A549 (cell line): ENCODE results near the gene TRIM59. TPM values are rescaled to one million over a fixed set of nuclear protein-coding genes. Genes with fewer than 3 reads are reported as not detected.

Source experiments
- ATAC-seq, 2 experiments: fragments of 200-7000 bp in 1 of 2; fragments of >200 bp in 1 of 2; cut with Nextera tagmentation in 1 of 2; cut with Tn5 transposase in 1 of 2; 3 replicates each; pipeline versions ENCODE4 v1.8.0 to v1.9.1; 2018 to 2020; ENCODE audit warnings: mild to moderate bottlenecking in 1 of 2, moderate library complexity in 1 of 2
- CTCF ChIA-PET: fragments of 300-600 bp; sonication (Branson Sonifier 250); formaldehyde crosslinking; extraction: SDS; loops from one replicate; lab custom pipeline; 2021; ENCODE audit warnings: antibody characterized with exemption, inconsistent platforms; lab: Yijun Ruan, JAX
- POLR2A ChIA-PET: fragments of 350-600 bp; formaldehyde crosslinking; extraction: SDS; loops from one replicate; lab custom pipeline; 2021; ENCODE audit warnings: antibody characterized with exemption, inconsistent platforms; lab: Yijun Ruan, JAX
- DNase-seq, 2 experiments: peaks; one replicate each; pipeline versions ENCODE4 v3.0.0 to v3.0.0-alpha.2; 2011 to 2016; ENCODE audit warnings: low read depth in 1 of 2, low spot score in 1 of 2
- FAIRE-seq: peaks from 2 replicates; lab custom pipeline; 2011; peaks lifted over from hg19 to GRCh38; lab: Jason Lieb, UNC
- H3K27ac ChIP-seq, 2 experiments: fragments of >200 bp; sonication (Bioruptor Twin); formaldehyde crosslinking; 3 replicates each; pipeline ENCODE4 v1.5.1; 2016 to 2017
- H3K4me1 ChIP-seq: fragments of >200 bp; sonication (Bioruptor Twin); formaldehyde crosslinking; 3 replicates; pipeline ENCODE4 v1.6.1; 2016
- H3K4me2 ChIP-seq: fragments of >200 bp; sonication (Bioruptor Twin); formaldehyde crosslinking; 3 replicates; pipeline ENCODE4 v1.6.1; 2016
- H3K4me3 ChIP-seq: fragments of >200 bp; sonication (Bioruptor Twin); formaldehyde crosslinking; 3 replicates; pipeline ENCODE4 v1.5.1; 2016
- H3K9me3 ChIP-seq: fragments of >200 bp; sonication (Bioruptor Twin); formaldehyde crosslinking; 3 replicates; pipeline ENCODE4 v1.6.1; 2016
- ATOH8 ChIP-seq: fragments of 250-450 bp; sonication (Bioruptor Pico); IDR thresholded peaks from 2 replicates; pipeline ENCODE4 v1.5.0; 2020; ENCODE audit warnings: low read depth, mild to moderate bottlenecking, moderate library complexity
- CHD2 ChIP-seq: fragments of 150-350 bp; IDR thresholded peaks from 2 replicates; pipeline ENCODE4 v1.6.1; 2014; ENCODE audit warnings: low read length; ENCODE audit not compliant: partially characterized antibody
- CHD4 ChIP-seq: fragments of 200-600 bp; sonication (generic); IDR thresholded peaks from 2 replicates; pipeline ENCODE4 v1.6.1; 2016; ENCODE audit warnings: antibody characterized with exemption, mild to moderate bottlenecking, borderline replicate concordance
- E2F6 ChIP-seq: IDR thresholded peaks from 2 replicates; pipeline ENCODE4 v1.6.1; 2012; ENCODE audit warnings: low read depth, borderline replicate concordance
- EHF ChIP-seq: fragments of 250-450 bp; sonication (Bioruptor Pico); IDR thresholded peaks from 2 replicates; pipeline ENCODE4 v1.5.0; 2020; ENCODE audit warnings: mild to moderate bottlenecking
- EHMT2 ChIP-seq: fragments of 200-600 bp; sonication (generic); IDR thresholded peaks from 2 replicates; pipeline ENCODE4 v1.6.1; 2016; ENCODE audit warnings: antibody characterized with exemption, low read depth, mild to moderate bottlenecking, moderate library complexity
- FOSL2 ChIP-seq, 2 experiments: fragments of 450-650 bp in 1 of 2; fragments of >200 bp in 1 of 2; sonication (Bioruptor Twin) in 1 of 2; formaldehyde crosslinking; IDR thresholded peaks; 2 replicates each; pipeline versions ENCODE4 v1.5.0 to v1.6.1; 2016 to 2020; ENCODE audit warnings: mild to moderate bottlenecking in 1 of 2, moderate library complexity in 1 of 2
- FOXS1 ChIP-seq: fragments of 250-450 bp; sonication (Bioruptor Pico); IDR thresholded peaks from 2 replicates; pipeline ENCODE4 v1.5.0; 2020; ENCODE audit warnings: mild to moderate bottlenecking, moderate library complexity
- GATA3 ChIP-seq: IDR thresholded peaks from 2 replicates; pipeline ENCODE4 v1.6.1; 2012; ENCODE audit warnings: borderline replicate concordance
- HDAC2 ChIP-seq: fragments of 200-600 bp; sonication (generic); IDR thresholded peaks from 2 replicates; pipeline ENCODE4 v1.6.1; 2016
- HEYL ChIP-seq: fragments of 250-450 bp; sonication (Bioruptor Pico); IDR thresholded peaks from 2 replicates; pipeline ENCODE4 v1.8.0; 2021; ENCODE audit warnings: mild to moderate bottlenecking, moderate library complexity
- MAZ ChIP-seq: fragments of 150-350 bp; IDR thresholded peaks from 2 replicates; pipeline ENCODE4 v1.6.1; 2014; ENCODE audit warnings: antibody characterized with exemption, low read depth, low read length, borderline replicate concordance
- PHF8 ChIP-seq: fragments of 200-600 bp; sonication (generic); IDR thresholded peaks from 2 replicates; pipeline ENCODE4 v1.6.1; 2016; ENCODE audit warnings: low read depth, mild to moderate bottlenecking, antibody characterized with exemption, moderate library complexity, borderline replicate concordance
- RAD21 ChIP-seq, 2 experiments: fragments of >200 bp in 1 of 2; sonication (Bioruptor Twin) in 1 of 2; formaldehyde crosslinking in 1 of 2; IDR thresholded peaks in 1 of 2; conservative IDR thresholded peaks in 1 of 2; 2 replicates in 1 of 2; 3 replicates in 1 of 2; pipeline ENCODE4 v1.6.1; 2012 to 2018; ENCODE audit warnings: inconsistent platforms in 1 of 2
- RCOR1 ChIP-seq: fragments of 150-350 bp; IDR thresholded peaks from 2 replicates; pipeline ENCODE4 v1.6.1; 2014; ENCODE audit warnings: antibody characterized with exemption, low read length, low read depth
- REST ChIP-seq: fragments of 200-600 bp; sonication (generic); IDR thresholded peaks from 2 replicates; pipeline ENCODE4 v1.6.1; 2016; ENCODE audit warnings: antibody characterized with exemption, mild to moderate bottlenecking, moderate library complexity
- SMC3 ChIP-seq: fragments of >200 bp; sonication (Bioruptor Twin); formaldehyde crosslinking; IDR thresholded peaks from 3 replicates; pipeline ENCODE4 v1.6.1; 2018; ENCODE audit warnings: inconsistent platforms
- ZFP36 ChIP-seq: fragments of 450-650 bp; IDR thresholded peaks from 2 replicates; pipeline ENCODE4 v1.6.1; 2014; ENCODE audit warnings: borderline replicate concordance; ENCODE audit not compliant: partially characterized antibody
- WGBS: methylation state at CpG from one replicate; pipeline ENCODE4 v1.1.6; 2017; ENCODE audit errors: missing lambda C conversion rate; 5-methylcytosine and 5-hydroxymethylcytosine counted together
- polyA plus RNA-seq, 4 experiments: library from polyadenylated mRNA; depleted of rRNA in 3 of 4; stranded (reverse); fragments of >200 nt; fragmentation: RNase III in 1 of 4; extraction: RNeasy Plus Mini Kit Qiagen cat#74134 plus additional on column Dnase treatment in 1 of 4; gene quantifications; 2 replicates in 3 of 4; 3 replicates in 1 of 4; pipeline ENCODE4 v1.2.3, GENCODE V29; 2011 to 2017
- TF ChIP-seq, protein P1 (sequence below): fragments of >200 bp; sonication (Bioruptor Twin); formaldehyde crosslinking; IDR thresholded peaks from 3 replicates; pipeline ENCODE4 v1.5.1; 2016
- TF ChIP-seq, protein P2 (sequence below): fragments of 450-650 bp; IDR thresholded peaks from 2 replicates; pipeline ENCODE4 v1.6.1; 2014; ENCODE audit warnings: antibody characterized with exemption

Gene TRIM59
- polyA plus RNA-seq, 2 of the 4 experiments (the other 2 are of a cell fraction) = 10.9 to 12.1 TPM

- no peak for TF ChIP-seq FOSL2 (IDR thresholded peaks at IDR 0.05)
- TF ChIP-seq FOSL2 (CRISPR knock-in tag; IDR thresholded peaks at IDR 0.05) = no peak
- FAIRE-seq (no peak), ATAC-seq (no peak; a peak in 1 of 6 replicates), DNase-seq (no peak)
- ChIA-PET POLR2A (no interaction called here), CTCF (interaction anchor here (0.8 kb wide), 1 partner anchor 13 kb away, joined by 3 read pairs; no protein-coding TSS in a partner anchor)
- Histone ChIP-seq H3K27ac (no peak overlapping the region), H3K4me3 (no peak overlapping the region), H3K4me2 (no peak overlapping the region), H3K9me3 (peaks cover 28% of the 10 kb centered on the region), H3K4me1 (0 out of 3 replicates have a peak, but pooled peaks cover 4% of the 10 kb centered on the region)
Measured at GRCh38 chr3:160474416-160474838, 24.8 kb upstream of the TRIM59 start.

- ATAC-seq (peak in 1 of 2 experiments; percentile 34; a peak in 2 of 6 replicates), FAIRE-seq (no peak), DNase-seq (no peak)
- POLR2A ChIA-PET = no interaction called here
- no peak overlapping the region for H3K4me3 ChIP-seq
- H3K27ac ChIP-seq = no peak overlapping the region
- H3K4me2 ChIP-seq = no peak overlapping the region
- CTCF ChIA-PET = interaction anchor here (0.8 kb wide), 1 partner anchor 14 kb away, joined by 3 read pairs; no protein-coding TSS in a partner anchor
- TF ChIP-seq SMC3 = no peak
- TF ChIP-seq CHD2 = no peak
- no peak for TF ChIP-seq E2F6
- TF ChIP-seq ZFP36 = no peak
- no peak for TF ChIP-seq GATA3
- no peak for TF ChIP-seq FOXS1 (CRISPR knock-in tag)
- no peak for TF ChIP-seq RCOR1
- TF ChIP-seq EHF (CRISPR knock-in tag) = no peak
- TF ChIP-seq, protein P1, sequence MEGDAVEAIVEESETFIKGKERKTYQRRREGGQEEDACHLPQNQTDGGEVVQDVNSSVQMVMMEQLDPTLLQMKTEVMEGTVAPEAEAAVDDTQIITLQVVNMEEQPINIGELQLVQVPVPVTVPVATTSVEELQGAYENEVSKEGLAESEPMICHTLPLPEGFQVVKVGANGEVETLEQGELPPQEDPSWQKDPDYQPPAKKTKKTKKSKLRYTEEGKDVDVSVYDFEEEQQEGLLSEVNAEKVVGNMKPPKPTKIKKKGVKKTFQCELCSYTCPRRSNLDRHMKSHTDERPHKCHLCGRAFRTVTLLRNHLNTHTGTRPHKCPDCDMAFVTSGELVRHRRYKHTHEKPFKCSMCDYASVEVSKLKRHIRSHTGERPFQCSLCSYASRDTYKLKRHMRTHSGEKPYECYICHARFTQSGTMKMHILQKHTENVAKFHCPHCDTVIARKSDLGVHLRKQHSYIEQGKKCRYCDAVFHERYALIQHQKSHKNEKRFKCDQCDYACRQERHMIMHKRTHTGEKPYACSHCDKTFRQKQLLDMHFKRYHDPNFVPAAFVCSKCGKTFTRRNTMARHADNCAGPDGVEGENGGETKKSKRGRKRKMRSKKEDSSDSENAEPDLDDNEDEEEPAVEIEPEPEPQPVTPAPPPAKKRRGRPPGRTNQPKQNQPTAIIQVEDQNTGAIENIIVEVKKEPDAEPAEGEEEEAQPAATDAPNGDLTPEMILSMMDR = no peak
- TF ChIP-seq PHF8 = no peak
- TF ChIP-seq HDAC2 = no peak
- no peak for TF ChIP-seq RAD21 (conservative IDR thresholded peaks at IDR 0.05 in 1 of 2, IDR thresholded peaks at IDR 0.05 in 1 of 2)
- TF ChIP-seq REST = no peak
- no peak for TF ChIP-seq EHMT2
- TF ChIP-seq ATOH8 (CRISPR knock-in tag) = no peak
- TF ChIP-seq CHD4 = no peak
- TF ChIP-seq FOSL2 (IDR thresholded peaks at IDR 0.05) = no peak
- TF ChIP-seq FOSL2 (CRISPR knock-in tag; IDR thresholded peaks at IDR 0.05) = no peak
- TF ChIP-seq, protein P2, sequence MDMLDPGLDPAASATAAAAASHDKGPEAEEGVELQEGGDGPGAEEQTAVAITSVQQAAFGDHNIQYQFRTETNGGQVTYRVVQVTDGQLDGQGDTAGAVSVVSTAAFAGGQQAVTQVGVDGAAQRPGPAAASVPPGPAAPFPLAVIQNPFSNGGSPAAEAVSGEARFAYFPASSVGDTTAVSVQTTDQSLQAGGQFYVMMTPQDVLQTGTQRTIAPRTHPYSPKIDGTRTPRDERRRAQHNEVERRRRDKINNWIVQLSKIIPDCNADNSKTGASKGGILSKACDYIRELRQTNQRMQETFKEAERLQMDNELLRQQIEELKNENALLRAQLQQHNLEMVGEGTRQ = no peak
- no peak for TF ChIP-seq MAZ
- no peak for TF ChIP-seq HEYL
- 60% methylated on average over 1 of the region's 1 CpG for whole genome bisulfite sequencing
- H3K9me3 ChIP-seq = peaks cover 30% of the 10 kb centered on the region
- H3K4me1 ChIP-seq = 0 out of 3 replicates have a peak, but pooled peaks cover 4% of the 10 kb centered on the region
Measured at GRCh38 chr3:160473978-160474377, 24.4 kb upstream of the TRIM59 start.
